SK-N-SH (cell line): Measurements from ENCODE around the gene SSTR3. TPM values are rescaled to one million over a fixed set of nuclear protein-coding genes. Genes with fewer than 3 reads are reported as not detected.

Source experiments
- CTCF ChIA-PET: fragments of 300-600, 350-600 bp; formaldehyde crosslinking; extraction: SDS; loops from one replicate; lab custom pipeline; 2021; lab: Yijun Ruan, JAX
- POLR2A ChIA-PET: fragments of 350-600 bp; sonication (Branson Sonifier 250); formaldehyde crosslinking; extraction: SDS; loops from one replicate; lab custom pipeline; 2020; ENCODE audit warnings: antibody characterized with exemption, inconsistent platforms; lab: Yijun Ruan, JAX
- DNase-seq: peaks from one replicate; pipeline ENCODE4 v3.0.0; 2012
- H2AFZ ChIP-seq: fragments of 200-600 bp; sonication (generic); 2 replicates; pipeline ENCODE4 v1.8.1; 2016; ENCODE audit warnings: antibody characterized with exemption, mild to moderate bottlenecking, low read depth
- H3F3A ChIP-seq: fragments of 200-600 bp; sonication (generic); replicated peaks from 2 replicates; pipeline ENCODE3; 2016; ENCODE audit warnings: antibody characterized with exemption, mild to moderate bottlenecking; ENCODE audit not compliant: insufficient read depth
- H3K27ac ChIP-seq, 2 experiments: fragments of 200-500 bp in 1 of 2; fragments of 200-600 bp in 1 of 2; sonication (Bioruptor generic) in 1 of 2; sonication (generic), shearing (Covaris generic) in 1 of 2; 2 replicates each; pipeline versions ENCODE4 v1.5.1 to v1.6.1; 2014 to 2016; ENCODE audit warnings: low read depth in 2 of 2, inconsistent platforms in 1 of 2, low read length in 1 of 2, mild to moderate bottlenecking in 1 of 2, mixed read lengths in 1 of 2
- H3K27me3 ChIP-seq: fragments of 200-600 bp; sonication (generic), shearing (Covaris generic); 2 replicates; pipeline ENCODE4 v1.6.1; 2016; ENCODE audit warnings: mixed run types; ENCODE audit not compliant: insufficient read depth
- H3K36me3 ChIP-seq, 2 experiments: fragments of 200-500 bp in 1 of 2; fragments of 200-600 bp in 1 of 2; sonication (Bioruptor generic) in 1 of 2; sonication (generic) in 1 of 2; replicated peaks in 1 of 2; 2 replicates each; pipeline versions ENCODE3 to v1.5.1; 2014 to 2016; ENCODE audit warnings: low read length in 1 of 2, mild to moderate bottlenecking in 1 of 2; ENCODE audit not compliant: insufficient read depth in 2 of 2, control insufficient read depth in 1 of 2
- H3K4me1 ChIP-seq, 2 experiments: fragments of 200-500 bp in 1 of 2; fragments of 200-600 bp in 1 of 2; sonication (Bioruptor generic) in 1 of 2; sonication (generic), shearing (Covaris generic) in 1 of 2; 2 replicates each; pipeline versions ENCODE4 v1.5.1 to v1.6.1; 2014 to 2016; ENCODE audit warnings: low read depth in 1 of 2, low read length in 1 of 2, mixed run types in 1 of 2; ENCODE audit not compliant: insufficient read depth in 2 of 2, control insufficient read depth in 1 of 2
- H3K4me2 ChIP-seq: fragments of 200-600 bp; sonication (generic), shearing (Covaris generic); 2 replicates; pipeline ENCODE4 v1.6.1; 2017; ENCODE audit warnings: mixed run types
- H3K4me3 ChIP-seq, 2 experiments: fragments of 200-500 bp in 1 of 2; fragments of 200-600 bp in 1 of 2; sonication (Bioruptor generic) in 1 of 2; sonication (generic), shearing (Covaris generic) in 1 of 2; 2 replicates each; pipeline versions ENCODE4 v1.5.1 to v1.8.1; 2014 to 2016; ENCODE audit warnings: low read depth in 2 of 2, inconsistent platforms in 1 of 2, low read length in 1 of 2, mild to moderate bottlenecking in 1 of 2, mixed read lengths in 1 of 2, moderate library complexity in 1 of 2
- H3K79me2 ChIP-seq: fragments of 200-600 bp; sonication (generic); 2 replicates; pipeline ENCODE4 v1.8.1; 2017; ENCODE audit warnings: mild to moderate bottlenecking; ENCODE audit not compliant: insufficient read depth
- H3K9ac ChIP-seq: fragments of 200-600 bp; sonication (generic); 2 replicates; pipeline ENCODE4 v1.6.1; 2017; ENCODE audit warnings: mixed run types
- H3K9me2 ChIP-seq: fragments of 200-600 bp; sonication (generic); 2 replicates; pipeline ENCODE4 v1.6.1; 2017; ENCODE audit warnings: mixed run types
- H3K9me3 ChIP-seq: fragments of 200-600 bp; sonication (generic); 2 replicates; pipeline ENCODE4 v1.6.1; 2017; ENCODE audit warnings: mixed run types, mild to moderate bottlenecking, moderate library complexity
- H4K20me1 ChIP-seq: fragments of 200-600 bp; sonication (generic); 2 replicates; pipeline ENCODE4 v1.6.1; 2017; ENCODE audit warnings: mild to moderate bottlenecking, mixed run types; ENCODE audit not compliant: insufficient read depth
- CHD2 ChIP-seq: fragments of 150-350 bp; IDR thresholded peaks from 2 replicates; pipeline ENCODE4 v1.6.1; 2018; ENCODE audit warnings: low read length; ENCODE audit not compliant: partially characterized antibody
- CTCF ChIP-seq: fragments of 200-600 bp; sonication (generic); IDR thresholded peaks from 2 replicates; pipeline ENCODE4 v1.6.1; 2017; ENCODE audit warnings: antibody characterized with exemption, mild to moderate bottlenecking, moderate library complexity
- ELF1 ChIP-seq: IDR thresholded peaks from 2 replicates; pipeline ENCODE4 v1.4.0; 2012
- EP300 ChIP-seq, 2 experiments: IDR thresholded peaks; 2 replicates each; pipeline versions ENCODE4 v1.4.0 to v1.6.1; 2012; ENCODE audit warnings: borderline replicate concordance in 1 of 2, low read depth in 1 of 2, low read length in 1 of 2
- FOSL2 ChIP-seq: IDR thresholded peaks from 2 replicates; pipeline ENCODE4 v1.4.0; 2012; ENCODE audit warnings: low read depth, mild to moderate bottlenecking, moderate library complexity, borderline replicate concordance
- FOXJ3 ChIP-seq: sonication (generic); formaldehyde crosslinking; IDR thresholded peaks from 2 replicates; pipeline ENCODE4 v1.5.1; 2020; ENCODE audit warnings: mild to moderate bottlenecking, missing genetic modification reagents
- FOXM1 ChIP-seq: IDR thresholded peaks from 2 replicates; pipeline ENCODE4 v1.4.0; 2012; ENCODE audit warnings: low read depth, mild to moderate bottlenecking
- JUND ChIP-seq: IDR thresholded peaks from 2 replicates; pipeline ENCODE4 v1.4.0; 2012
- MEF2A ChIP-seq: IDR thresholded peaks from 2 replicates; pipeline ENCODE4 v1.4.0; 2012; ENCODE audit warnings: low read depth, borderline replicate concordance
- MXI1 ChIP-seq: IDR thresholded peaks from 2 replicates; pipeline ENCODE4 v1.6.1; 2012; ENCODE audit warnings: mild to moderate bottlenecking, low read depth, low read length, improper control_type of control experiment
- NRF1 ChIP-seq: IDR thresholded peaks from 2 replicates; pipeline ENCODE4 v1.6.1; 2012; ENCODE audit warnings: low read depth, mild to moderate bottlenecking, low read length
- PBX3 ChIP-seq: IDR thresholded peaks from 2 replicates; pipeline ENCODE4; 2012
- RAD21 ChIP-seq: IDR thresholded peaks from 2 replicates; pipeline ENCODE4 v1.6.1; 2012; ENCODE audit warnings: mild to moderate bottlenecking, low read length
- RFX5 ChIP-seq: IDR thresholded peaks from 2 replicates; pipeline ENCODE4 v1.6.1; 2012; ENCODE audit warnings: mild to moderate bottlenecking, improper control_type of control experiment, low read length
- RXRA ChIP-seq: IDR thresholded peaks from 2 replicates; pipeline ENCODE4 v1.4.0; 2012; ENCODE audit warnings: low read depth, mild to moderate bottlenecking, borderline replicate concordance
- TEAD4 ChIP-seq: IDR thresholded peaks from 2 replicates; pipeline ENCODE4 v1.4.0; 2012; ENCODE audit warnings: mild to moderate bottlenecking, borderline replicate concordance; ENCODE audit not compliant: insufficient read depth
- USF2 ChIP-seq: fragments of 150-350 bp; IDR thresholded peaks from 2 replicates; pipeline ENCODE4 v1.6.1; 2017; ENCODE audit warnings: antibody characterized with exemption, low read length, low read depth, borderline replicate concordance
- ZBTB33 ChIP-seq: IDR thresholded peaks from 2 replicates; pipeline ENCODE4 v1.4.0; 2012; ENCODE audit warnings: low read depth, borderline replicate concordance
- WGBS: methylation state at CpG from one replicate; pipeline ENCODE4 v1.1.6; 2017; ENCODE audit warnings: low lambda C conversion rate; 5-methylcytosine and 5-hydroxymethylcytosine counted together
- polyA plus RNA-seq, 3 experiments: library from polyadenylated mRNA; depleted of rRNA; stranded (reverse); fragments of >200 nt; gene quantifications; 2 replicates each; pipeline ENCODE4 v1.2.3, GENCODE V29; 2012
- TF ChIP-seq, protein P1 (sequence below): IDR thresholded peaks from 2 replicates; pipeline ENCODE4 v1.4.0; 2012; ENCODE audit warnings: low read depth, borderline replicate concordance
- TF ChIP-seq, protein P2 (sequence below): fragments of 150-350 bp; IDR thresholded peaks from 2 replicates; pipeline ENCODE4 v1.6.1; 2016; ENCODE audit warnings: mild to moderate bottlenecking, low read depth, low read length
- TF ChIP-seq, protein P3 (sequence below): IDR thresholded peaks from 2 replicates; pipeline ENCODE4 v1.4.0; 2012; ENCODE audit warnings: low read depth

The SSTR3 gene
- polyA plus RNA-seq, 1 of the 3 experiments (the other 2 are of a cell fraction): not detected

DNA sequence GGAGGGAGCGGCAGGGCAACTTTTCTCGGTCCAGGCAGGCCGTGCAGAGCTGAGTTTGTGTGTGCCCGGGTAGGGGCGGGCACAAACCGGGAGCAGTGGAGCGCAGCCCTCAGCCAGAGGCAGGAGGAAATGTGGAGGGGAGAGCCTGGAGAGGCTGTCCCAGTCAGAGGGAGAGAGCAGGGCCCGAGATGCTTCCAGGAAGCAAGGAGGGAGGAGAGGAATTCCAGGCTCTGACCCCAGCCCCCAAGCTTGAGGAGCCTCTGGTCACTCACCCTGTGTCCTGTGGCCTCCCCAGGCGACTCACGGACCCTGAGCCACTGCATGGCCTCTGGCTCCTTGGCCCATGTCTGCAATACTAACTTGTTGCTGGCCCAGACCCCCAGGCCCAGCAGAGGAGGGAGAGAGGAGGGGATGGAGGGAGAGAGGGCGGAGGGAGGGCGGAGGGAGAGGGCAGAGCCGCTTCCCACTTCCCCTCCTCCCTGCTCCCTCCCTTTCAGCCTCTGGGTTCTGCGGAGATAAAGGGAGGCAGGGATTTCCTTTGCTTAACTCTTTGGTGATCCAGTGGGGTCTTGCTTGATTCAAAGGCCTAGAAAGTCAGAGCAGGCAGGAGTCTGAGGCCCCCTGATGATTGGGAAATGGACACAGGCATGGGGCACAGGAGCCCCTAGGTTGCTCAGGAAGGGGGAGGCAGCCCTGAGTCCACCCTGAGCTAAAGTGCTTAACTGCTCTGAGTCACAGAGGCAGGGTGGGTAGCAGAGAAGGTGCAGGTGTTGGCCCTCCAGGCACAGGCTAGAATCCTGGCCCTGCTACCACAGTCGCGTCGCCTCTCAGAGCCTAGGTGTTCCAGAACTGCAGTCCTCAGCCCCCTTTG is 24.2 kb downstream of the SSTR3 start, which contains the start of gene C1QTNF6:
C1QTNF6 (minus strand) TSS at position 357 of the 871 bp plus-strand sequence; CDS start at position 323, 34 bp downstream.
- H3K27ac ChIP-seq: peak within 1 kb of the TSS; percentile 90 to 91
- H2AFZ ChIP-seq: peak within 1 kb of the TSS; percentile 80; the same call in 1 of the 2 replicates
- H3K9me3 ChIP-seq: no peaks in the 10 kb centered on the region
- no peaks in the 10 kb centered on the region for H3K27me3 ChIP-seq
- peaks cover 11% of the 10 kb centered on the region for H3K79me2 ChIP-seq
- H3K9me2 ChIP-seq: no peaks in the 10 kb centered on the region
- POLR2A ChIA-PET: interaction anchor here (0.9 to 1.6 kb wide), 3 partner anchors 9 to 13 kb away, joined by 3 to 4 read pairs (median 4); no protein-coding TSS in a partner anchor
- H3K36me3 ChIP-seq: peaks cover 0 to 14% of the 10 kb centered on the region in 2 experiments
- peak within 1 kb of the TSS; percentile 75 for H3K9ac ChIP-seq
- H4K20me1 ChIP-seq: no peaks in the 10 kb centered on the region
- H3K4me1 ChIP-seq: peaks cover 33 to 38% of the 10 kb centered on the region in 2 experiments
- H3F3A ChIP-seq: peaks cover 39% of the 10 kb centered on the region
- 23% methylated on average over 12 of the region's 17 CpGs for WGBS
- peak within 1 kb of the TSS; percentile 55 to 74 for H3K4me3 ChIP-seq
- H3K4me2 ChIP-seq: peak within 1 kb of the TSS; percentile 91
- peak; percentile 77 for DNase-seq
- CTCF ChIA-PET: interaction anchor here (0.9 to 19.4 kb wide), 4 partner anchors 11 to 111 kb away, joined by 3 to 190 read pairs (median 5); no protein-coding TSS in a partner anchor
- TF ChIP-seq RAD21 (no peak), USF2 (no peak), ZBTB33 (no peak), CHD2 (peak; percentile 19), JUND (no peak), FOXM1 (no peak), ELF1 (no peak; the same call in 1 of the 2 replicates), MEF2A (no peak), FOSL2 (no peak; the same call in 1 of the 2 replicates), NRF1 (no peak), TEAD4 (no peak), RFX5 (no peak), PBX3 (no peak), FOXJ3 (no peak), RXRA (no peak), EP300 (IDR thresholded peaks at IDR 0.05; ENCODE audit: borderline replicate concordance in 1 of 2, low read depth in 1 of 2, low read length in 1 of 2) (no peak; a peak in 1 of 4 replicates), MXI1 (no peak), CTCF (no peak)
- TF ChIP-seq, protein P1, sequence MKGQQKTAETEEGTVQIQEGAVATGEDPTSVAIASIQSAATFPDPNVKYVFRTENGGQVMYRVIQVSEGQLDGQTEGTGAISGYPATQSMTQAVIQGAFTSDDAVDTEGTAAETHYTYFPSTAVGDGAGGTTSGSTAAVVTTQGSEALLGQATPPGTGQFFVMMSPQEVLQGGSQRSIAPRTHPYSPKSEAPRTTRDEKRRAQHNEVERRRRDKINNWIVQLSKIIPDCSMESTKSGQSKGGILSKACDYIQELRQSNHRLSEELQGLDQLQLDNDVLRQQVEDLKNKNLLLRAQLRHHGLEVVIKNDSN: no peak
- TF ChIP-seq, protein P2, sequence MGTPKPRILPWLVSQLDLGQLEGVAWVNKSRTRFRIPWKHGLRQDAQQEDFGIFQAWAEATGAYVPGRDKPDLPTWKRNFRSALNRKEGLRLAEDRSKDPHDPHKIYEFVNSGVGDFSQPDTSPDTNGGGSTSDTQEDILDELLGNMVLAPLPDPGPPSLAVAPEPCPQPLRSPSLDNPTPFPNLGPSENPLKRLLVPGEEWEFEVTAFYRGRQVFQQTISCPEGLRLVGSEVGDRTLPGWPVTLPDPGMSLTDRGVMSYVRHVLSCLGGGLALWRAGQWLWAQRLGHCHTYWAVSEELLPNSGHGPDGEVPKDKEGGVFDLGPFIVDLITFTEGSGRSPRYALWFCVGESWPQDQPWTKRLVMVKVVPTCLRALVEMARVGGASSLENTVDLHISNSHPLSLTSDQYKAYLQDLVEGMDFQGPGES: no peak
- TF ChIP-seq, protein P3, sequence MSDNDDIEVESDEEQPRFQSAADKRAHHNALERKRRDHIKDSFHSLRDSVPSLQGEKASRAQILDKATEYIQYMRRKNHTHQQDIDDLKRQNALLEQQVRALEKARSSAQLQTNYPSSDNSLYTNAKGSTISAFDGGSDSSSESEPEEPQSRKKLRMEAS: no peak; the same call in 1 of the 2 replicates
